ENCODE results near the gene RPH3AL. TPM values are rescaled to one million over a fixed set of nuclear protein-coding genes. Genes with fewer than 3 reads are reported as not detected.
"Not testable (repeated sequence)": the region's sequence is repeated elsewhere in the genome, so short reads cannot be mapped to it uniquely, and the experiment has no call there.

Gene RPH3AL
- total RNA-seq, 2 experiments from 2014 or later = 1.7 to 3.0 TPM

- Mint-ChIP-seq H3K36me3 (no peaks in the 10 kb centered on the region), H3K27ac (no peak overlapping the region), H3K4me1 (ENCODE audit: low read depth) (no peaks in the 10 kb centered on the region), H3K4me3 (no peak overlapping the region), H3K27me3 (no peaks in the 10 kb centered on the region), H3K9me3 (no peaks in the 10 kb centered on the region)
- CTCF ChIA-PET = no interaction called here
- no peak for DNase-seq
- POLR2A ChIA-PET = no interaction called here
- intact Hi-C loops (cut with micrococcal nuclease) = no loop called here
Observed at GRCh38 chr17:280216-280615, 72.4 kb downstream of the RPH3AL start.

- no peaks in the 10 kb centered on the region for H3K36me3 Mint-ChIP-seq
- POLR2A ChIA-PET = no interaction called here
Observed at GRCh38 chr17:279776-280175, 72.8 kb downstream of the RPH3AL start.

DNA sequence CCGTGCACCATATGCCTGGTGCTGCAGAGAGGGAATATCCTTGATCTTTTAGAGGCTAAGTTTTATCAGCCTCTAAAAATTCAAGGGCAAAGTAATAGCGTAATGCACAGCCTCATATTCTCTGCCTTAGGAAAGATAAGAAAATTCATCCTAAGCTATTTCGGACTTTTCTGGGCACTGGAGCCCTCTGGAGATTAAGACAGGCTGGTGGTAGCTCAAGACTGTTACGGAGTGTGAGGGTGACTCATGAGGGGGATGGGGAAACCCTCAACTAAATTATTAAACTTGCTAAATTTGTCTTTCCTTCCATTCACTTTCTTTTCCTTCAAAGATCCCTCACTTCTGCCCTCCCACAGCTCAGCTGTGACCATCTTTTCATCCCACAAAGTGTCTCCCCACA lies 73.3 kb downstream of the RPH3AL start:
- Mint-ChIP-seq H3K27ac (no peak overlapping the region), H3K27me3 (no peaks in the 10 kb centered on the region), H3K36me3 (no peaks in the 10 kb centered on the region), H3K9me3 (no peaks in the 10 kb centered on the region), H3K4me1 (ENCODE audit: low read depth) (no peaks in the 10 kb centered on the region), H3K4me3 (no peak overlapping the region)
- no peak for DNase-seq
- POLR2A ChIA-PET = no interaction called here
- intact Hi-C loops (cut with micrococcal nuclease) = no loop called here
- CTCF ChIA-PET = no interaction called here

More at GRCh38 chr17:279776-280175, 72.8 kb downstream of the RPH3AL start:
- no peaks in the 10 kb centered on the region for H3K4me1 Mint-ChIP-seq (ENCODE audit: low read depth)
- no peak overlapping the region for H3K27ac Mint-ChIP-seq
- DNase-seq = no peak
- intact Hi-C loops (cut with micrococcal nuclease) = no loop called here
- H3K4me3 Mint-ChIP-seq = no peak overlapping the region
- H3K9me3 Mint-ChIP-seq = no peaks in the 10 kb centered on the region
- CTCF ChIA-PET = no interaction called here
- no peaks in the 10 kb centered on the region for H3K27me3 Mint-ChIP-seq

GRCh38 chr17:278676-279059 lies 73.9 kb downstream of the RPH3AL start:
- H3K4me3 Mint-ChIP-seq = no peak overlapping the region
- CTCF ChIA-PET = no interaction called here
- no peak for DNase-seq
- H3K36me3 Mint-ChIP-seq = no peaks in the 10 kb centered on the region
- no peak overlapping the region for H3K27ac Mint-ChIP-seq
- H3K9me3 Mint-ChIP-seq = no peaks in the 10 kb centered on the region
- H3K4me1 Mint-ChIP-seq (ENCODE audit: low read depth) = no peaks in the 10 kb centered on the region
- intact Hi-C loops (cut with micrococcal nuclease) = no loop called here
- POLR2A ChIA-PET = no interaction called here
- H3K27me3 Mint-ChIP-seq = no peaks in the 10 kb centered on the region

- no peak for DNase-seq
- ChIA-PET CTCF (no interaction called here), POLR2A (no interaction called here)
- Mint-ChIP-seq H3K9me3 (no peaks in the 10 kb centered on the region), H3K36me3 (no peaks in the 10 kb centered on the region), H3K4me3 (no peak overlapping the region), H3K4me1 (ENCODE audit: low read depth) (no peaks in the 10 kb centered on the region), H3K27ac (no peak overlapping the region), H3K27me3 (no peaks in the 10 kb centered on the region)
- intact Hi-C loops (cut with micrococcal nuclease) = no loop called here
Observed at GRCh38 chr17:278055-278675, 74.4 kb downstream of the RPH3AL start.

GRCh38 chr17:274902-275301 lies 77.7 kb downstream of the RPH3AL start:
- intact Hi-C loops (cut with micrococcal nuclease) = no loop called here
- no peaks in the 10 kb centered on the region for H3K36me3 Mint-ChIP-seq

DNA sequence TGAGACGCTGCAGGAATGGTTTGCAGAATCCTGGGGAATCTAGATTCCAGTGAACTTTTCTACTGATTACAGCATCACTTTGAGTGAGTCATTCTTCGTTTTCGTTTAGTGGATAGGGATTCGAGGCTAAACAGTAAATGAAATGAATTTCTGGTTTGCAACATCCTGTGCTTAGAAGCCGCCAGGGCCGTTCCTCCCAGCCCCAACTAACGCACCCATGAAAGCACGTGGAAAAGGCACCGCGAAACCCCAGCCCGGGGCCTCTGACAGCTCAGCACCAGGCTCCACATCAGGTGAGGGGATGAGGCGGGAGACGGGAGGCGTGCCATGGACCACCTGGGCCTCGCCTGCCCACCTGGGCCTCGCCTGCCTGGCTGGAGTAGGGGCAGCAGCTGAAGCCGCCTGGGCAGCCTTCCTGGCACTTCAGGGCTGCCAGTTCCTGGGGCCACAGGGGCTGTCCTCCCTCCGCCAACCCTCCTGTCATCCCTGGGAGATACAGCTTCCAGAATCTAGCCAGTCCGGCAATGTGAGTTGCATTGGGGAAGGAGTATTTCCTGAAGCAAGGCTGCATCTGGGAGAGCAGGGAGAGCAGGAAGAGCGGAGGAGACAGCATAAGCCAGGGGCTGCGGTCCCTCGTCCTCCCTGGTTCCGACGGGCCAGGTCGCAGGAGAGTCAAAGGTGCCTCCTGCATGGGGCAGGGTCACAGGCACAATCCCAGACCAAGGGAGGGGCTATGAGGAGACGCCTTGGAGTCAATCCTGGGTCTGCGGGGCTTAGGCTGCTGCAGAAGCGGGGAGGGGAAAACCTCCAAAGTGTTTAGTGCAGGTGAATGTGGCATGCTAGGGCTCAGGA lies 78.4 kb downstream of the RPH3AL start:
- DNase-seq = no peak
- Mint-ChIP-seq H3K9me3 (no peaks in the 10 kb centered on the region), H3K4me3 (no peak overlapping the region), H3K27ac (no peak overlapping the region), H3K4me1 (ENCODE audit: low read depth) (no peaks in the 10 kb centered on the region), H3K27me3 (no peaks in the 10 kb centered on the region), H3K36me3 (no peaks in the 10 kb centered on the region)
- intact Hi-C loops (cut with micrococcal nuclease) = no loop called here
- ChIA-PET CTCF (no interaction called here), POLR2A (no interaction called here)

More at GRCh38 chr17:274902-275301, 77.7 kb downstream of the RPH3AL start:
- ChIA-PET POLR2A (no interaction called here), CTCF (no interaction called here)
- Mint-ChIP-seq H3K9me3 (no peaks in the 10 kb centered on the region), H3K4me3 (no peak overlapping the region), H3K27me3 (no peaks in the 10 kb centered on the region), H3K4me1 (ENCODE audit: low read depth) (no peaks in the 10 kb centered on the region), H3K27ac (no peak overlapping the region)
- DNase-seq = no peak

GRCh38 chr17:272856-273255 lies 79.8 kb downstream of the RPH3AL start:
- CTCF ChIA-PET; intact Hi-C loops (cut with micrococcal nuclease); H3K36me3 Mint-ChIP-seq; H3K27ac Mint-ChIP-seq; H3K27me3 Mint-ChIP-seq; H3K9me3 Mint-ChIP-seq; POLR2A ChIA-PET; DNase-seq; H3K4me1 Mint-ChIP-seq (ENCODE audit: low read depth); H3K4me3 Mint-ChIP-seq: not testable (repeated sequence)

DNA sequence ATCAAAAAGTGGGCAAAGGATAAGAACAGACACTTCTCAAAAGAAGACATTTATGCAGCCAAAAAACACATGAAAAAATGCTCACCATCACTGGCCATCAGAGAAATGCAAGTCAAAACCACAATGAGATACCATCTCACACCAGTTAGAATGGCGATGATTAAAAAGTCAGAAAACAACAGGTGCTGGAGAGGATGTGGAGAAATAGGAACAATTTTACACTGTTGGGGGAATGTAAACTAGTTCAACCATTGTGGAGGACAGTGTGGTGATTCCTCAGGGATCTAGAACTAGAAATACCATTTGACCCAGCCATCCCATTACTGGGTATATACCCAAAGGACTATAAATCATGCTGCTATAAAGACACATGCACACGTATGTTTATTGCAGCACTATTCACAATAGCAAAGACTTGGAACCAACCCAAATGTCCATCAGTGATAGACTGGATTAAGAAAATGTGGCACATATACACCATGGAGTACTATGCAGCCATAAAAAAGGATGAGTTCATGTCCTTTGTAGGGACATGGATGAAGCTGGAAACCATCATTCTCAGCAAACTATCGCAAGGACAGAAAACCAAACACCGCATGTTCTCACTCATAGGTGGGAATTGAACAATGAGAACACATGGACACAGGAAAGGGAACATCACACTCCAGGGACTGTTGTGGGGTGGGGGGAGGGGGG lies 80.5 kb downstream of the RPH3AL start:
- DNase-seq; H3K27ac Mint-ChIP-seq; H3K4me3 Mint-ChIP-seq; CTCF ChIA-PET; intact Hi-C loops (cut with micrococcal nuclease); H3K27me3 Mint-ChIP-seq; H3K36me3 Mint-ChIP-seq; POLR2A ChIA-PET; H3K9me3 Mint-ChIP-seq; H3K4me1 Mint-ChIP-seq (ENCODE audit: low read depth): not testable (repeated sequence)

DNA sequence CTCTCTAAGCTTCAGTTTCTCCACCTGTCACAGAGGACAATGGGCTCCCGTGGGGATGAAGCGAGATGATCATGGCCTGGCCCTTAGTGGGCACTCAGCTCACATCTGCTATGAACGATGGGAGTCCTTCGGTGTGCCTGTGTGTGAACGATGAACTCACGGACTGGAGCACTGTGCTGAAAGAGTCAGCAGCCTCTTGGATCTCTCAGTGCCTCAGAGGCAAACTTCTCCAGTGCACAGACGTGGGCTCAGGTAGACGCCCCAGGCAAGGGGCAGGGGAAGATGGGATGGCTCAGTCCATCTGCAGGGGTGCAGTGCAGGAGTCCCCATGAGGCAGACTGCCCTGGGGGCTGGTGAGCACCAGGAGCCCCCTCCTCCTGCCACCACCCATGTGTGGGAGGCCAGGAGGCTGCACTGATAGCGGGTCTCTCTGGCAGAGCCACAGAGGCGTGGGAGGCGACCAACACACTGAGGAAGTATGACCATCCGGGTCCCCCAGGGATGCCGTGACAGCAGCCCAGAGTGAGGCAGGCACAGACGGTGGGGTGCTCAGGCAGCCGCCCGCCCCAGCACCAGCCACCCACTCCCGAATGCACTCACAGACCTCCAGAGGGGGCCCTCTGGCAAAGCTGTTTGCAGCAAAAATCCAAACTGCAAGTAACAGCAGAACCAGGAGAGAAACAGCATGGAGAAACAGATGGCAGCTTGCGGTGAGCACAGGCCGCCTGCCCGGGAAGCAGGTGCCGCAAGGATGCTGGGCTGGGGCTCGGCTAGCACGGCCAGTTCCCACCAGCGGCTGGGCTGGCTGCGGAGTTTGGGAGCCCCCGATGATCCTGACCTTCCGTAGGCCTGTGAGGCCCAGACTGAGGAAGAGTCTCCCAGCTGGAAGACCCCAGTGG lies 82.7 kb downstream of the RPH3AL start:
- Mint-ChIP-seq H3K4me3 (no peak overlapping the region), H3K27me3 (no peaks in the 10 kb centered on the region), H3K27ac (no peak overlapping the region), H3K9me3 (no peaks in the 10 kb centered on the region), H3K36me3 (no peaks in the 10 kb centered on the region), H3K4me1 (ENCODE audit: low read depth) (no peaks in the 10 kb centered on the region)
- no peak for DNase-seq
- POLR2A ChIA-PET = no interaction called here
- intact Hi-C loops (cut with micrococcal nuclease) = no loop called here
- CTCF ChIA-PET = no interaction called here

DNA sequence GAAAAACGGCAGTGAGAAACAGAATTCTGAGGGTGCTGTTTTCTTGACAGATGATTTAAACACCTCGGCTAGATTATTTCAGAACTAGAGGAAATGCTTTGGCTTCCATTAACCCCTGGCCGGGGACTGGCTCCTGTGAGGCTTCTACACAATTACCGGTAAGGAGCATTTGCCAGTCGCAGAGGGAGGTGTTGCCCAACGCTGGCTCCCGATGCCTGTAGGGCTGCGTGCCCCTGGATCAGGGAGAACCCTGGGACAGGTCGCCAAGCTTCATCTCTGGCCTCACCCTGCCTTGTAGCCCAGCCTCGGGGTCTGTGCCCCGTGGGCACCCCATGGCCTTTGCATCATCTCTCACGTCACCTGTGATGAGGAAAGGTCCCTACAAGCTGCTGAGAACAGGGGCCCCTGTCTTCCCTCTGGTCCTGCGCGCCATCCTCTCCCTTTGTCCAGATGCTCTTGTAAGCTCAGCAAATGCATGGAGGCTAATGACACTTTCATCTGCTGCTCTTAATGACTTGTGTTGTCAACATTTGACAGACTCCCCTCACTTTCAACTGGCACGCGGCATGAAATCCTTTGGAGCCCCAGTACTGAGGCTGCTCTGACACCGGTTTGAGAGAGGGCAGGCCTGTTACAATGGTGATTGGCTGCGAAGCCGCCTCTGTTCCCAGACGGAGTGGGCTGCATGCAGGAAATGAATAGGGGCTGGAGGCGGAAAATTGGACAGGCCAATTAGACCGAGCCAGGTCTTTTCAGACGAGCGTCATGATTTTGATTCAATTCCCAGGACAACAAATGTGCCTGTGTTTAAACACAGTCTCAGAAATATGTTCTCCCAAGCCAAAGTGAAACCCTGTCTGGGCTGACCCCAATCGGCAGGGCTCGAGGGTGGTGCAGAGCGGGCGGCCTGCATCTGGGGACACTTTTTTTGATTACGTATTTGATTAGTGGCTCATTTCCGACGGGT lies 85.6 kb downstream of the RPH3AL start:
- H3K4me1 Mint-ChIP-seq (ENCODE audit: low read depth) = no peaks in the 10 kb centered on the region
- POLR2A ChIA-PET = no interaction called here

More for the DNA sequence above, 85.6 kb downstream of the RPH3AL start:
- CTCF ChIA-PET = no interaction called here
- Mint-ChIP-seq H3K9me3 (no peaks in the 10 kb centered on the region), H3K27me3 (no peaks in the 10 kb centered on the region), H3K27ac (no peak overlapping the region), H3K4me3 (no peak overlapping the region), H3K36me3 (no peaks in the 10 kb centered on the region)
- no peak for DNase-seq
- intact Hi-C loops (cut with micrococcal nuclease) = no loop called here
